ENCODE results near the gene ATP2A3. TPM values are rescaled to one million over a fixed set of nuclear protein-coding genes. Genes with fewer than 3 reads are reported as not detected.
A peak's percentile ranks its signal among the peaks of the same experiment; 100 is the strongest.

The ATP2A3 gene
- total RNA-seq, 4 donors from 2014 or later, result 5.7 to 33.6 (median 17.5) TPM

- Histone ChIP-seq H3K4me1 (no peaks in the 10 kb centered on the region), H3K9me3 (no peaks in the 10 kb centered on the region), H3K36me3 (no peaks in the 10 kb centered on the region), H3K4me3 (no peak overlapping the region), H3K27me3 (no peaks in the 10 kb centered on the region), H3K27ac (peak overlapping the region in 1 of 2 donors; percentile 10)
- intact Hi-C loops (cut with DNase I; ENCODE audit: low total_unique reads), result no loop called here
- no peak for DNase-seq
- no peak for TF ChIP-seq POLR2A (IDR thresholded peaks at IDR 0.05)
- TF ChIP-seq, protein P1, sequence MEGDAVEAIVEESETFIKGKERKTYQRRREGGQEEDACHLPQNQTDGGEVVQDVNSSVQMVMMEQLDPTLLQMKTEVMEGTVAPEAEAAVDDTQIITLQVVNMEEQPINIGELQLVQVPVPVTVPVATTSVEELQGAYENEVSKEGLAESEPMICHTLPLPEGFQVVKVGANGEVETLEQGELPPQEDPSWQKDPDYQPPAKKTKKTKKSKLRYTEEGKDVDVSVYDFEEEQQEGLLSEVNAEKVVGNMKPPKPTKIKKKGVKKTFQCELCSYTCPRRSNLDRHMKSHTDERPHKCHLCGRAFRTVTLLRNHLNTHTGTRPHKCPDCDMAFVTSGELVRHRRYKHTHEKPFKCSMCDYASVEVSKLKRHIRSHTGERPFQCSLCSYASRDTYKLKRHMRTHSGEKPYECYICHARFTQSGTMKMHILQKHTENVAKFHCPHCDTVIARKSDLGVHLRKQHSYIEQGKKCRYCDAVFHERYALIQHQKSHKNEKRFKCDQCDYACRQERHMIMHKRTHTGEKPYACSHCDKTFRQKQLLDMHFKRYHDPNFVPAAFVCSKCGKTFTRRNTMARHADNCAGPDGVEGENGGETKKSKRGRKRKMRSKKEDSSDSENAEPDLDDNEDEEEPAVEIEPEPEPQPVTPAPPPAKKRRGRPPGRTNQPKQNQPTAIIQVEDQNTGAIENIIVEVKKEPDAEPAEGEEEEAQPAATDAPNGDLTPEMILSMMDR (IDR thresholded peaks at IDR 0.05), result no peak
These were observed 9.1 kb downstream of the ATP2A3 start for GRCh38 chr17:3954976-3955672.

GRCh38 chr17:3954086-3954485, 10.2 kb downstream of the ATP2A3 start:
- intact Hi-C loops (cut with DNase I; ENCODE audit: low total_unique reads), result no loop called here
- Histone ChIP-seq H3K27ac (no peak overlapping the region), H3K4me1 (no peaks in the 10 kb centered on the region), H3K4me3 (no peak overlapping the region), H3K9me3 (no peaks in the 10 kb centered on the region), H3K36me3 (no peaks in the 10 kb centered on the region), H3K27me3 (no peaks in the 10 kb centered on the region)
- TF ChIP-seq, protein P1 (IDR thresholded peaks at IDR 0.05), result no peak
- no peak for TF ChIP-seq POLR2A (IDR thresholded peaks at IDR 0.05)
- DNase-seq, result no peak

DNA sequence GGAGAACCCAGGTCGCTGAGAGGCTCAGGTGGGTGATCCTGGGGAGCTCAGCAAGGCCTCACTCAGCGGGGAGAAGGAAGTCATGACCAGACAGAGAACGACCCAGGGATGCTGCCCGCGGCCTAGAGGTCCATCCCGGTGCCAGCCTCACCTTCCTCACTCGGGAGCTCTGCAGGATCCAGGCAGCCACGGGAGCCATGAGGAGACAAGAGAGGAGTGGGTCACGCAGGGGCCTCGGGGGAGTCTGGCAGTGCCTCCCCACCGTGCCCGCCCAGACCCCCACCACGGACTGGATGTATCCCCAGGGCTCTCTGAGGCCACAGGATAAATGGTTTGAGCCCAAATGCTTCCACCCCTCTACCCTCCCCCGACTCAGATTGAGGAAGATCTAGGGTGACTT, 10.7 kb downstream of the ATP2A3 start:
- Histone ChIP-seq H3K36me3 (no peaks in the 10 kb centered on the region), H3K27me3 (no peaks in the 10 kb centered on the region), H3K9me3 (no peaks in the 10 kb centered on the region), H3K27ac (no peak overlapping the region), H3K4me3 (no peak overlapping the region), H3K4me1 (no peaks in the 10 kb centered on the region)
- TF ChIP-seq, protein P1 (IDR thresholded peaks at IDR 0.05), result no peak
- TF ChIP-seq POLR2A (IDR thresholded peaks at IDR 0.05), result no peak
- no peak for DNase-seq
- intact Hi-C loops (cut with DNase I; ENCODE audit: low total_unique reads), result no loop called here

- Histone ChIP-seq H3K4me1 (no peaks in the 10 kb centered on the region), H3K9me3 (no peaks in the 10 kb centered on the region), H3K27me3 (no peaks in the 10 kb centered on the region), H3K27ac (no peak overlapping the region), H3K36me3 (no peaks in the 10 kb centered on the region), H3K4me3 (no peak overlapping the region)
- no peak for TF ChIP-seq POLR2A (IDR thresholded peaks at IDR 0.05)
- TF ChIP-seq, protein P1 (IDR thresholded peaks at IDR 0.05), result no peak
- intact Hi-C loops (cut with DNase I; ENCODE audit: low total_unique reads), result no loop called here
- DNase-seq, result no peak
These were observed 12.1 kb downstream of the ATP2A3 start for GRCh38 chr17:3952186-3952585.

DNA sequence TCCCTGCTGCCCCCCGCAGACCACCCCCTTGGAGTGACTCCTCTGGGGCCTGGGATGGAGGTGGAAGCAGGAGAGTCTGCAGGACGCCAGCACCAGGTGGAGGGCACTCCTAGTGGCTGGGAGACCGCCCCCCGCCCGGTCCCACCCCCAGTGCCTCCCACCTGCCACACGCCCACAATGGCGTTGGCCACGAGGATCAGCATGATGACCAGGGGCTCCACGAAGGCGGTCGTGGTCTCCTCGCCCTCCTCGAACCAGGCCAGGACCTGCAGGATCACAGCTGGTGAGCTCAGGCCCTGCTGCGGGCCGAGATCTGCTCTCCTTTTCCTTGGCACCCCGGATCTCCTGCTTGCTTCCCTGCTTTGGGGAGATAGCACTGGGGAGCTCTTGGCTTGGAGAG, 12.8 kb downstream of the ATP2A3 start:
- Histone ChIP-seq H3K9me3 (no peaks in the 10 kb centered on the region), H3K27ac (no peak overlapping the region), H3K27me3 (no peaks in the 10 kb centered on the region), H3K4me1 (no peaks in the 10 kb centered on the region), H3K36me3 (no peaks in the 10 kb centered on the region), H3K4me3 (no peak overlapping the region)
- intact Hi-C loops (cut with DNase I; ENCODE audit: low total_unique reads), result no loop called here
- TF ChIP-seq, protein P1 (IDR thresholded peaks at IDR 0.05), result no peak
- TF ChIP-seq POLR2A (IDR thresholded peaks at IDR 0.05), result no peak
- DNase-seq, result no peak
